ENCODE results near the gene FIS1. TPM values are rescaled to one million over a fixed set of nuclear protein-coding genes. Genes with fewer than 3 reads are reported as not detected.
"Not testable (repeated sequence)": the region's sequence is repeated elsewhere in the genome, so short reads cannot be mapped to it uniquely, and the experiment has no call there.

Gene FIS1
- total RNA-seq, 4 donors from 2014 or later: 143 to 289 (median 231) TPM

- Histone ChIP-seq H3K4me1 (no peaks in the 10 kb centered on the region), H3K27me3 (no peaks in the 10 kb centered on the region), H3K27ac (no peak overlapping the region), H3K9me3 (no peaks in the 10 kb centered on the region), H3K36me3 (no peaks in the 10 kb centered on the region), H3K4me3 (no peak overlapping the region)
- DNase-seq: no peak
- no peak for TF ChIP-seq POLR2A (IDR thresholded peaks at IDR 0.05)
- TF ChIP-seq, protein P1, sequence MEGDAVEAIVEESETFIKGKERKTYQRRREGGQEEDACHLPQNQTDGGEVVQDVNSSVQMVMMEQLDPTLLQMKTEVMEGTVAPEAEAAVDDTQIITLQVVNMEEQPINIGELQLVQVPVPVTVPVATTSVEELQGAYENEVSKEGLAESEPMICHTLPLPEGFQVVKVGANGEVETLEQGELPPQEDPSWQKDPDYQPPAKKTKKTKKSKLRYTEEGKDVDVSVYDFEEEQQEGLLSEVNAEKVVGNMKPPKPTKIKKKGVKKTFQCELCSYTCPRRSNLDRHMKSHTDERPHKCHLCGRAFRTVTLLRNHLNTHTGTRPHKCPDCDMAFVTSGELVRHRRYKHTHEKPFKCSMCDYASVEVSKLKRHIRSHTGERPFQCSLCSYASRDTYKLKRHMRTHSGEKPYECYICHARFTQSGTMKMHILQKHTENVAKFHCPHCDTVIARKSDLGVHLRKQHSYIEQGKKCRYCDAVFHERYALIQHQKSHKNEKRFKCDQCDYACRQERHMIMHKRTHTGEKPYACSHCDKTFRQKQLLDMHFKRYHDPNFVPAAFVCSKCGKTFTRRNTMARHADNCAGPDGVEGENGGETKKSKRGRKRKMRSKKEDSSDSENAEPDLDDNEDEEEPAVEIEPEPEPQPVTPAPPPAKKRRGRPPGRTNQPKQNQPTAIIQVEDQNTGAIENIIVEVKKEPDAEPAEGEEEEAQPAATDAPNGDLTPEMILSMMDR (IDR thresholded peaks at IDR 0.05): no peak
Observed at GRCh38 chr7:101288439-101288838, 43.6 kb upstream of the FIS1 start.

DNA sequence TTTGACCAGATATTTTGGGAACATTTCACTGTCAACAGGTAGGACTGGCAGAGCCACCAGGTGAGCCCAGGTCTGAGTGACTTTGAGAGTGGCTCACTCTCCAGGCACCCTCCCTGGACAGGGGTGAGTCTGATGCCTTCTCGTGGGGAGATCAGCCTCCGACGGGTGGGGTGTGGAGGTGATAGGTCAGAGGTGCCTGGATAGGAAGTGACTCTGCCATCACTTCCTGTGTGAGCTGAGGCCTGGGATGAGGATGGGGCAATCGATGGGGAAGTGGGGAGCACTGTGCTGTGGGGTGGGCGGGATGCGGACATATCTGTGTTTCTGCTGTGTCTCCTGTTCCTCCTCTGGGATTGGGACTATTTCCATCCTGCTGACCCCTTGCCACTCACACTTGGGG lies 42.2 kb upstream of the FIS1 start:
- DNase-seq: no peak
- H3K27me3 ChIP-seq: no peaks in the 10 kb centered on the region

GRCh38 chr7:101285880-101286279 lies 41.0 kb upstream of the FIS1 start:
- not testable (repeated sequence) for H3K36me3 ChIP-seq, H3K27me3 ChIP-seq, DNase-seq, H3K4me1 ChIP-seq, H3K9me3 ChIP-seq, H3K4me3 ChIP-seq, H3K27ac ChIP-seq

More for the DNA sequence above, 42.2 kb upstream of the FIS1 start:
- H3K27ac ChIP-seq: no peak overlapping the region
- no peak overlapping the region for H3K4me3 ChIP-seq
- peaks cover 0 to 5% (median 0%) of the 10 kb centered on the region in 4 donors for H3K4me1 ChIP-seq
- no peaks in the 10 kb centered on the region for H3K36me3 ChIP-seq
- TF ChIP-seq POLR2A (IDR thresholded peaks at IDR 0.05): no peak
- TF ChIP-seq, protein P1 (IDR thresholded peaks at IDR 0.05): no peak
- no peaks in the 10 kb centered on the region for H3K9me3 ChIP-seq

DNA sequence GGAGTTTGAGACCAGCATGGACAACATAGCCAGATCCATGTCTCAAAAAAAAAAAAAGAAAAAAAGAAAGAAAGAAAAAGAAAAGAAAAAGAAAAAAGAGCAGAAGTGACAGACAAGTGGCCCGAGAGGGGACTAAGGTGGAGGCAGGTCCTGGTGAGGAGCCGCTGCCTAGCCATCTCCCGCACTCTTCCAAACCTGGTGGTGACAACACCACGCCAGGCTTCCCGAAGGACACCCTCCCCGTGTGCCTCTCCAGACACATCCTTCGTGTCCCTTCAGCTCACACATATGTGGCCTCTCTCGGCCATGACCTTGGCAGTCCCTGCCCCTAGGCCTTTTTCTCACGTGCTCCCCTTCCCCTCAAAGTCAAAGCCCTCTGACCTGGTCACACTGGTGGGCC lies 40.3 kb upstream of the FIS1 start:
- no peak overlapping the region for H3K4me3 ChIP-seq
- H3K9me3 ChIP-seq: no peaks in the 10 kb centered on the region
- H3K27me3 ChIP-seq: no peaks in the 10 kb centered on the region
- no peak overlapping the region for H3K27ac ChIP-seq
- no peak for TF ChIP-seq POLR2A (IDR thresholded peaks at IDR 0.05)
- TF ChIP-seq, protein P1 (IDR thresholded peaks at IDR 0.05): no peak
- no peaks in the 10 kb centered on the region for H3K36me3 ChIP-seq
- DNase-seq: no peak
- H3K4me1 ChIP-seq: peaks cover 0 to 5% (median 0%) of the 10 kb centered on the region in 4 donors

- not testable (repeated sequence) for H3K27ac ChIP-seq, H3K4me1 ChIP-seq, DNase-seq, H3K4me3 ChIP-seq, H3K27me3 ChIP-seq, H3K9me3 ChIP-seq, H3K36me3 ChIP-seq
Observed at GRCh38 chr7:101280912-101281311, 36.0 kb upstream of the FIS1 start.

DNA sequence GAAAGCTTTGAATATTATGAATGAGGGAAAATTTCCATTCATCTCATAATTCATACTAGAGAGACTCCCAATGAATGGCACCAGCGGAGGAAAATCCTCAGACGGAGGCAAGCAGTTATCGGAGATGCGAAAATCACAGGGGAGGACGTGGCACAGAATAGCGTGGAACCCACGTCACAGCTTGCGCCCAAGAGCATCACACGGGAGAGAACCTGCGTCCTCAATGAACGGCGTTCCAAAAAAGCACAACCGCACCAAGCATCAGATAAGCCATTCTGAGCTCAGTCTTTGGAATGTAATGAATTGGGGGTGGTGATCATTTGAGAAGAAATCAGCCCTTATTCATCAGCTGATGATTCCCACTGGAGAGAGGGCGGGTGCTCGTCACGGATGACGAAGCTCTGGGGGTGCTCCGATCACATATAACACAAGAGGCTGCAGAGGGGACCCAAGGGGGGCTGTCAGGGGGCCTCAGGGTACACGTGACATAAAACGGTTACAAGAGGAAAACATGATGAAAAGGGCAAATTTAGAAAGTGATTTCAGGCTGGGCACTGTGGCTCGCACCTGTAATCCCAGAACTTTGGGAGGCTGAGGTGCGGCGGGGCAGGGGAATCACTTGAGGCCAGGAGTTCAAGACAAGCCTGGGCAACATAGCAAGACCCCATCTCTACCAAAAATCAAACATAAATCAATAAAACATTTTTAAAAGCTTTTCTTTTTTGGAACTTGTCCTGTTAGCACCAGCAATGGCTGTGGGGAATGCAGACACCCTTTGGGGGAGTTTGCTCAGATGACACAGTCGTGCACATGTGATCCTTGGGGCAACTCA lies 33.8 kb upstream of the FIS1 start:
- Histone ChIP-seq H3K27ac (no peak overlapping the region), H3K27me3 (no peaks in the 10 kb centered on the region), H3K36me3 (no peaks in the 10 kb centered on the region), H3K4me1 (peaks cover 0 to 5% (median 0%) of the 10 kb centered on the region in 4 donors), H3K4me3 (no peak overlapping the region), H3K9me3 (no peaks in the 10 kb centered on the region)
- TF ChIP-seq, protein P1 (IDR thresholded peaks at IDR 0.05): no peak
- DNase-seq: no peak

GRCh38 chr7:101277155-101277554 lies 32.3 kb upstream of the FIS1 start:
- H3K4me3 ChIP-seq: no peak overlapping the region
- H3K27me3 ChIP-seq: no peaks in the 10 kb centered on the region
- H3K9me3 ChIP-seq: no peaks in the 10 kb centered on the region
- TF ChIP-seq, protein P1 (IDR thresholded peaks at IDR 0.05): no peak
- no peak for TF ChIP-seq POLR2A (IDR thresholded peaks at IDR 0.05)
- no peak overlapping the region for H3K27ac ChIP-seq
- no peak for DNase-seq
- H3K4me1 ChIP-seq: no peaks in the 10 kb centered on the region
- H3K36me3 ChIP-seq: no peaks in the 10 kb centered on the region

All from Peyer's patch (tissue), 4 donors.